Kidney (tissue), 14 donors: ENCODE results near the gene NRIP3. TPM values are rescaled to one million over a fixed set of nuclear protein-coding genes. Genes with fewer than 3 reads are reported as not detected.

ENCODE experiments used
- DNase-seq, 5 donors: peaks; one replicate each; pipeline ENCODE4 v3.0.0-alpha.2; 2013 to 2020
- FAIRE-seq: peaks from 2 replicates; lab custom pipeline; 2012; peaks lifted over from hg19 to GRCh38; lab: Jason Lieb, UNC
- H3K27ac ChIP-seq, 2 donors: one replicate each; pipeline ENCODE4 v1.7.0; 2013; ENCODE audit warnings: low read depth in 2 of 2, low read length in 2 of 2, inconsistent platforms in 1 of 2
- H3K27me3 ChIP-seq: one replicate; pipeline ENCODE4 v1.7.1; 2013; ENCODE audit warnings: low read length, inconsistent platforms; ENCODE audit not compliant: control insufficient read depth, insufficient read depth
- H3K36me3 ChIP-seq, 3 donors: one replicate each; pipeline versions ENCODE4 v1.7.0 to v1.7.1; 2013; ENCODE audit warnings: low read length in 3 of 3, control low read depth in 1 of 3, inconsistent platforms in 1 of 3; ENCODE audit not compliant: insufficient read depth in 3 of 3, control insufficient read depth in 2 of 3
- H3K4me1 ChIP-seq, 3 donors: one replicate each; pipeline versions ENCODE4 v1.7.0 to v1.7.1; 2013; ENCODE audit warnings: low read length in 3 of 3, inconsistent platforms in 1 of 3, low read depth in 1 of 3; ENCODE audit not compliant: control insufficient read depth in 2 of 3, insufficient read depth in 2 of 3
- H3K4me3 ChIP-seq, 3 donors: one replicate each; pipeline versions ENCODE4 v1.7.0 to v1.8.1; 2013; ENCODE audit warnings: low read length in 3 of 3, control low read depth in 1 of 3, inconsistent platforms in 1 of 3
- H3K9ac ChIP-seq, 3 donors: one replicate each; pipeline versions ENCODE4 v1.7.0 to v1.7.1; 2013; ENCODE audit warnings: low read length in 3 of 3, control low read depth in 1 of 3, inconsistent platforms in 1 of 3
- H3K9me3 ChIP-seq, 3 donors: one replicate each; pipeline versions ENCODE4 v1.7.0 to v1.7.1; 2013; ENCODE audit warnings: low read length in 3 of 3, control low read depth in 1 of 3, inconsistent platforms in 1 of 3; ENCODE audit not compliant: control insufficient read depth in 2 of 3, insufficient read depth in 1 of 3
- CTCF ChIP-seq: IDR thresholded peaks from 3 replicates; pipeline ENCODE4 v1.5.1; 2012; ENCODE audit warnings: mild to moderate bottlenecking, moderate library complexity, borderline replicate concordance; ENCODE audit not compliant: insufficient read depth; ENCODE audit errors: extremely low read depth
- intact Hi-C: fragments of 100-400 bp; cut with DNase I; formaldehyde crosslinking; loops from one replicate; pipeline ENCODE4 v1.11.1; 2022
- polyA plus RNA-seq: library from polyadenylated mRNA; stranded (reverse); fragments of 350-450 nt; fragmentation: Illumina TruSeq; extraction: RNeasy Lipid Tissue Mini Kit (QIAGEN cat#74804); gene quantifications from one replicate; pipeline ENCODE4 v1.2.3, GENCODE V29; 2014; ENCODE audit warnings: low read depth, low replicate concordance; ENCODE audit not compliant: insufficient read depth
- total RNA-seq: library from RNA; stranded (reverse); fragmentation: NEBNext Ultra II Directional; extraction: Animal tissue kit (Norgen Biotek cat#: 25700); gene quantifications from one replicate; pipeline ENCODE4 v1.2.1, GENCODE V29; 2021
- donor health status: control.
- donor health status: control.
- donor health status: control.
- donor health status: control.
- donor health status: control.
- donor health status: DM: yes; HTN: yes; CAD: no.
- donor health status: Normal renal cell carcinoma (clear cell type).

Gene NRIP3
- total and polyA plus RNA-seq, 2 donors from 2014 or later: 1.1 to 1.6 TPM

- Histone ChIP-seq H3K36me3 (peaks cover 0 to 26% (median 18%) of the 10 kb centered on the region in 3 donors), H3K4me1 (no peaks in the 10 kb centered on the region), H3K27ac (no peak overlapping the region), H3K9me3 (no peaks in the 10 kb centered on the region), H3K27me3 (no peaks in the 10 kb centered on the region), H3K4me3 (no peak overlapping the region), H3K9ac (no peak overlapping the region)
- TF ChIP-seq CTCF: no peak
- intact Hi-C loops: no loop called here
- DNase-seq (no peak), FAIRE-seq (no peak)
Observed at GRCh38 chr11:8948886-8949285, 54.9 kb downstream of the NRIP3 start.

- intact Hi-C loops: no loop called here
- Histone ChIP-seq H3K27ac (no peak overlapping the region), H3K9ac (no peak overlapping the region), H3K27me3 (no peaks in the 10 kb centered on the region), H3K4me1 (no peaks in the 10 kb centered on the region), H3K9me3 (no peaks in the 10 kb centered on the region), H3K36me3 (peaks cover 0 to 17% (median 13%) of the 10 kb centered on the region in 3 donors), H3K4me3 (no peak overlapping the region)
- FAIRE-seq (no peak), DNase-seq (no peak)
- TF ChIP-seq CTCF: no peak
Observed at GRCh38 chr11:8947230-8947943, 56.4 kb downstream of the NRIP3 start.

- Histone ChIP-seq H3K9me3 (no peaks in the 10 kb centered on the region), H3K4me1 (no peaks in the 10 kb centered on the region), H3K27me3 (no peaks in the 10 kb centered on the region), H3K36me3 (peaks cover 0 to 2% (median 0%) of the 10 kb centered on the region in 3 donors), H3K4me3 (no peak within 1 kb of the TSS), H3K9ac (no peak within 1 kb of the TSS), H3K27ac (no peak within 1 kb of the TSS)
- FAIRE-seq (no peak), DNase-seq (no peak)
- intact Hi-C loops: no loop called here
- TF ChIP-seq CTCF: no peak
Observed at GRCh38 chr11:8942518-8943066, 61.2 kb downstream of the NRIP3 start, which contains the start of gene ASCL3. Gene ASCL3, minus strand, starts transcription at chr11:8943016. Its CDS starts 4,855 bp downstream, at chr11:8938161.
